ENCODE measurements around the gene LNP1. TPM values are rescaled to one million over a fixed set of nuclear protein-coding genes. Genes with fewer than 3 reads are reported as not detected.

LNP1 gene
- total and polyA plus RNA-seq, 2 of the 13 experiments (the other 11 are each of a cell fraction or from before 2014, with no cell fraction given) = 3.6 to 7.0 TPM

DNA sequence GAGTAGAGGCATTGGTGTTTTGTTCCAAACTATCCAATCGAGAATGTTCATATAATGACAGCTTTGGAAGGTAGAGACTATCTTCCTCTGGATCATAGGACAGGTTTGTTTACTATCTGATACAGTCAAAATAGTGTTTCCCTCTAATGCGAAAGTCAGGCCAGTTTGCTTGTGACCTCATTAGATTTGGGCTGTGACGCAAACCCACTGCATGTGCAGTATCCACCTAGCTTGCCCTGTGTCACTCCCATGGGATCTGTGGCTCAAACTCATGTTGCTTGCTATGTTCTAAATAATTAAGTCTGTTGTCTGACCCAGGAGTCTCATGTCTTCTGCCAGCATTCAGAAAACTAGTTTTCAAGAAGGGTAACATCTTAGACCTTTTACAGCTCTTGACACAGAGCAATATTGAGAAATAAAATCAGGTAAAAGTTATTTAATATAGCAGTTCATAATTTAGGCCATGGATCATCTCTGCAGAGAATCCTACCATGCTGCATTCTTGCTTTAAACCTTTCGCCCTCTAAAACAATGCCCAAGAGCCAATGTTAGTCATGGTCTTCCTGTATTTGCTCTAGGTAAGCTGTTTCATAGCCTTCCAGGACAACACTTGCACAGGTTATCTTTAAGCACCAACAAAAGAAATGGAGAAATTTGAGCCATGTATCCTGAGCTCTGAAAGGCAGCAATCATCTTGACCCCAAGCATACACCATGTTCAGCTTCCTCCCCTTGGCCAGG lies 40.4 kb upstream of the LNP1 start:
- TF ChIP-seq KDM5B (CRISPR knock-in tag; IDR thresholded peaks at IDR 0.05; ENCODE audit: borderline replicate concordance) (no peak), CCDC6 (CRISPR knock-in tag; IDR thresholded peaks at IDR 0.05) (0 out of 2 replicates have a peak, but pooled peaks have one; percentile 24)
- TF ChIP-seq, protein P1, sequence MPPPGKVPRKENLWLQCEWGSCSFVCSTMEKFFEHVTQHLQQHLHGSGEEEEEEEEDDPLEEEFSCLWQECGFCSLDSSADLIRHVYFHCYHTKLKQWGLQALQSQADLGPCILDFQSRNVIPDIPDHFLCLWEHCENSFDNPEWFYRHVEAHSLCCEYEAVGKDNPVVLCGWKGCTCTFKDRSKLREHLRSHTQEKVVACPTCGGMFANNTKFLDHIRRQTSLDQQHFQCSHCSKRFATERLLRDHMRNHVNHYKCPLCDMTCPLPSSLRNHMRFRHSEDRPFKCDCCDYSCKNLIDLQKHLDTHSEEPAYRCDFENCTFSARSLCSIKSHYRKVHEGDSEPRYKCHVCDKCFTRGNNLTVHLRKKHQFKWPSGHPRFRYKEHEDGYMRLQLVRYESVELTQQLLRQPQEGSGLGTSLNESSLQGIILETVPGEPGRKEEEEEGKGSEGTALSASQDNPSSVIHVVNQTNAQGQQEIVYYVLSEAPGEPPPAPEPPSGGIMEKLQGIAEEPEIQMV (CRISPR knock-in tag; IDR thresholded peaks at IDR 0.05; ENCODE audit: low read depth) = no peak
- TF ChIP-seq, protein P2, sequence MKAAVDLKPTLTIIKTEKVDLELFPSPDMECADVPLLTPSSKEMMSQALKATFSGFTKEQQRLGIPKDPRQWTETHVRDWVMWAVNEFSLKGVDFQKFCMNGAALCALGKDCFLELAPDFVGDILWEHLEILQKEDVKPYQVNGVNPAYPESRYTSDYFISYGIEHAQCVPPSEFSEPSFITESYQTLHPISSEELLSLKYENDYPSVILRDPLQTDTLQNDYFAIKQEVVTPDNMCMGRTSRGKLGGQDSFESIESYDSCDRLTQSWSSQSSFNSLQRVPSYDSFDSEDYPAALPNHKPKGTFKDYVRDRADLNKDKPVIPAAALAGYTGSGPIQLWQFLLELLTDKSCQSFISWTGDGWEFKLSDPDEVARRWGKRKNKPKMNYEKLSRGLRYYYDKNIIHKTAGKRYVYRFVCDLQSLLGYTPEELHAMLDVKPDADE (CRISPR knock-in tag; IDR thresholded peaks at IDR 0.05) = no peak
- CTCF ChIA-PET (ENCODE audit: low intra/inter-chr PET ratio, low total read pairs) = no interaction called here
- peaks cover 4% of the 10 kb centered on the region; the same call in 1 of the 2 replicates for H3K9me3 ChIP-seq (ENCODE audit: low read length)
- no peak for DNase-seq (ENCODE audit: low spot score)
- in situ Hi-C loops (cut with HindIII; ENCODE audit: extremely low pct_ligation_motif_present, low pct_unique_long_range_greater_than_20kb) (no loop called here), intact Hi-C loops (cut with micrococcal nuclease; ENCODE audit: unreplicated experiment) (no loop called here)
- H3K4me1 ChIP-seq (ENCODE audit: insufficient read depth, low read length) = peaks cover 25% of the 10 kb centered on the region
- no peak for FAIRE-seq
- peaks cover 2 to 17% of the 10 kb centered on the region in 2 experiments; a peak in 4 of 5 replicates for H3K36me3 ChIP-seq (replicated peaks in 1 of 2; ENCODE audit: control insufficient read depth in 1 of 2, insufficient read depth in 2 of 2, low read length in 2 of 2)
- no peak overlapping the region for H3K4me3 ChIP-seq (replicated peaks in 1 of 3; ENCODE audit: insufficient read depth in 1 of 3, low read depth in 2 of 3, low read length in 3 of 3)
- no peak overlapping the region for H3K4me2 ChIP-seq (ENCODE audit: low read depth, low read length)
- WGBS (ENCODE audit: low lambda C conversion rate) = 92% methylated on average over 4 of the region's 4 CpGs
- no peaks in the 10 kb centered on the region for H3K79me2 ChIP-seq (ENCODE audit: insufficient read depth, low read length)
- H3K9ac ChIP-seq (ENCODE audit: insufficient read depth, low read depth, low read length) = no peak overlapping the region
- POLR2A ChIA-PET = interaction anchor here (3.0 kb wide), 1 partner anchor 40 kb away, joined by 12 read pairs; the partner anchor contains the start of genes LNP1 and TOMM70
- no TSS peak for BruUV-seq (replicated peaks)
- no peaks in the 10 kb centered on the region for H4K20me1 ChIP-seq (ENCODE audit: insufficient read depth, low read length)
- ATAC-seq = peak; percentile 9
- no peaks in the 10 kb centered on the region for H3K27me3 ChIP-seq (ENCODE audit: control insufficient read depth in 1 of 2, insufficient read depth in 2 of 2, low read length in 2 of 2)
- no peak overlapping the region for H2AFZ ChIP-seq (ENCODE audit: low read length)
- H3K27ac ChIP-seq (ENCODE audit: extremely low read length, insufficient read depth, low read length) = no peak overlapping the region
